ENCODE measurements around the gene TMEM231.

DNA sequence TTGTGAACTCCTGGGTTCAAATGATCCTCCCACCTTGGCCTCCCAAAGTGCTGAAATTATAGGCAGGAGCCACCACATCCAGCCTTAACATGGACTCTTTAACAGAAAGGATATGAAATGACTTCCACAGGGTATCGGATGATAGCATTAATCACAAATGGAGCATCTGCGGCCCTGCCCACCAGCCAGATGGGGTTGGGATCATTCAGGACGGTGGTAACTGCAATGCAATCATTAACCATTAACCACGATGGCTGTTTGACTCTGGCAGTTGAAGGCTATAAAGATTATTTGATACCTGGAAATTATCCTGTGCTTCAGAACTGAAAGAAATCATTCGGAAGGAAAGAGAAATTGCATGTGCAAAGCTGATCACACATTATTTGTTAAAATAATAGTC, 14.8 kb downstream of the TMEM231 start:
- TF ChIP-seq GATA2 (IDR thresholded peaks at IDR 0.05; ENCODE audit: insufficient read depth, insufficient read length, low read depth, low read length), result no peak
- TF ChIP-seq, protein P1, sequence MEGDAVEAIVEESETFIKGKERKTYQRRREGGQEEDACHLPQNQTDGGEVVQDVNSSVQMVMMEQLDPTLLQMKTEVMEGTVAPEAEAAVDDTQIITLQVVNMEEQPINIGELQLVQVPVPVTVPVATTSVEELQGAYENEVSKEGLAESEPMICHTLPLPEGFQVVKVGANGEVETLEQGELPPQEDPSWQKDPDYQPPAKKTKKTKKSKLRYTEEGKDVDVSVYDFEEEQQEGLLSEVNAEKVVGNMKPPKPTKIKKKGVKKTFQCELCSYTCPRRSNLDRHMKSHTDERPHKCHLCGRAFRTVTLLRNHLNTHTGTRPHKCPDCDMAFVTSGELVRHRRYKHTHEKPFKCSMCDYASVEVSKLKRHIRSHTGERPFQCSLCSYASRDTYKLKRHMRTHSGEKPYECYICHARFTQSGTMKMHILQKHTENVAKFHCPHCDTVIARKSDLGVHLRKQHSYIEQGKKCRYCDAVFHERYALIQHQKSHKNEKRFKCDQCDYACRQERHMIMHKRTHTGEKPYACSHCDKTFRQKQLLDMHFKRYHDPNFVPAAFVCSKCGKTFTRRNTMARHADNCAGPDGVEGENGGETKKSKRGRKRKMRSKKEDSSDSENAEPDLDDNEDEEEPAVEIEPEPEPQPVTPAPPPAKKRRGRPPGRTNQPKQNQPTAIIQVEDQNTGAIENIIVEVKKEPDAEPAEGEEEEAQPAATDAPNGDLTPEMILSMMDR (IDR thresholded peaks at IDR 0.05; ENCODE audit: extremely low read depth in 1 of 2, insufficient read depth in 1 of 2, low read depth in 1 of 2, low read length in 2 of 2), result no peak
- TF ChIP-seq JUN (IDR thresholded peaks at IDR 0.05; ENCODE audit: borderline replicate concordance, insufficient read depth, insufficient read length, low read depth), result no peak
- TF ChIP-seq POLR2A (IDR thresholded peaks at IDR 0.05; ENCODE audit: low read depth, low read length), result no peak
- TF ChIP-seq, protein P2, sequence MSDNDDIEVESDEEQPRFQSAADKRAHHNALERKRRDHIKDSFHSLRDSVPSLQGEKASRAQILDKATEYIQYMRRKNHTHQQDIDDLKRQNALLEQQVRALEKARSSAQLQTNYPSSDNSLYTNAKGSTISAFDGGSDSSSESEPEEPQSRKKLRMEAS (IDR thresholded peaks at IDR 0.05; ENCODE audit: insufficient read depth, insufficient read length), result no peak
- TF ChIP-seq POLR2AphosphoS5 (IDR thresholded peaks at IDR 0.05; ENCODE audit: insufficient read depth, low read depth, low read length), result no peak
- no peak for TF ChIP-seq EZH2 (IDR thresholded peaks at IDR 0.05; ENCODE audit: borderline replicate concordance, low read depth, low read length, severe bottlenecking)
